Measurements from ENCODE around the gene AP4S1. TPM values are rescaled to one million over a fixed set of nuclear protein-coding genes. Genes with fewer than 3 reads are reported as not detected.

AP4S1 gene
- polyA plus RNA-seq, 4 donors: 14.4 to 21.5 (median 20.9) TPM

- no peak for DNase-seq (ENCODE audit: low read depth in 4 of 4, low spot score in 3 of 4)
These were observed 101.2 kb downstream of the AP4S1 start for GRCh38 chr14:31126680-31127079.

- DNase-seq (ENCODE audit: low read depth in 4 of 4, low spot score in 3 of 4): no peak
These were observed 102.2 kb downstream of the AP4S1 start for GRCh38 chr14:31127690-31128089.

- DNase-seq (ENCODE audit: low read depth in 4 of 4, low spot score in 3 of 4): no peak
These were observed 103.4 kb downstream of the AP4S1 start for GRCh38 chr14:31128601-31129526.

GRCh38 chr14:31133133-31133532 is 107.7 kb downstream of the AP4S1 start:
- no peak for DNase-seq (ENCODE audit: low read depth in 4 of 4, low spot score in 3 of 4)

- no peak for DNase-seq (ENCODE audit: low read depth in 4 of 4, low spot score in 3 of 4)
These were observed 111.9 kb downstream of the AP4S1 start for GRCh38 chr14:31137214-31137889.

GRCh38 chr14:31138301-31138700 is 112.9 kb downstream of the AP4S1 start:
- DNase-seq (ENCODE audit: low read depth in 4 of 4, low spot score in 3 of 4): no peak

- DNase-seq (ENCODE audit: low read depth in 4 of 4, low spot score in 3 of 4): no peak
These were observed 113.9 kb downstream of the AP4S1 start for GRCh38 chr14:31139301-31139847.

- no peak for DNase-seq (ENCODE audit: low read depth in 4 of 4, low spot score in 3 of 4)
These were observed 117.1 kb downstream of the AP4S1 start for GRCh38 chr14:31142455-31143087.

Other genes starting within 250 kb of the AP4S1 start
- 1 to 10 TPM; 2.8 to 6.9 (median 4.7) TPM for gene COCH, start 151.1 kb upstream of the AP4S1 start, polyA plus RNA-seq (ENCODE audit: insufficient read length in 4 of 4)
- gene STRN3, start 730 bp downstream of the AP4S1 start, polyA plus RNA-seq (ENCODE audit: insufficient read length in 4 of 4): 10 to 100 TPM; 39.7 to 53.7 (median 48.3) TPM
- gene HECTD1, start 182.1 kb downstream of the AP4S1 start, polyA plus RNA-seq (ENCODE audit: insufficient read length in 4 of 4): 100 to 1,000 TPM; 162 to 195 (median 169) TPM

Measured in left renal pelvis (tissue), 4 donors.